AG04449 (cell line): Measurements from ENCODE around the gene PRRT3.

ENCODE experiments used
- CTCF ChIA-PET: fragments of 350-600 bp; formaldehyde crosslinking; extraction: SDS; loops from one replicate; lab custom pipeline; 2021; ENCODE audit warnings: antibody characterized with exemption; lab: Yijun Ruan, JAX
- POLR2A ChIA-PET: fragments of 400-600, 350-600 bp; formaldehyde crosslinking; extraction: SDS; loops from one replicate; lab custom pipeline; 2020; ENCODE audit warnings: antibody characterized with exemption, inconsistent platforms; lab: Yijun Ruan, JAX
- DNase-seq: peaks from one replicate; pipeline ENCODE4 v3.0.0-alpha.2; 2010; ENCODE audit warnings: low read depth, low spot score
- H3K4me3 ChIP-seq: 2 replicates; pipeline ENCODE4 v1.5.1; 2011; ENCODE audit warnings: low read depth, mild to moderate bottlenecking, control low read depth, low read length
- CTCF ChIP-seq: IDR thresholded peaks from one replicate; pipeline ENCODE4 v1.5.1; 2011; ENCODE audit warnings: mild to moderate bottlenecking, moderate library complexity, low read length, control low read depth, inconsistent platforms; ENCODE audit not compliant: insufficient read depth; ENCODE audit errors: missing control alignments

Gene PRRT3

GRCh38 chr3:9951962-9952805, at the start of gene PRRT3:
Gene PRRT3, minus strand, starts transcription at chr3:9952408. Its CDS starts 2,293 bp downstream, at chr3:9950115.
- peak within 1 kb of the TSS; percentile 68 for H3K4me3 ChIP-seq
- no peak for DNase-seq
- ChIA-PET CTCF (interaction anchor here (0.6 to 2.3 kb wide), 4 partner anchors 10 to 334 kb away, joined by 3 to 6 read pairs (median 3); no protein-coding TSS in a partner anchor), POLR2A (no interaction called here)
- no peak for TF ChIP-seq CTCF

GRCh38 chr3:10000686-10001085, 48.5 kb upstream of the PRRT3 start:
- no peak for DNase-seq
- POLR2A ChIA-PET, result no interaction called here
- H3K4me3 ChIP-seq, result no peak overlapping the region
- CTCF ChIA-PET, result no interaction called here
- no peak for TF ChIP-seq CTCF

- no peak for TF ChIP-seq CTCF
- no peak for DNase-seq
- CTCF ChIA-PET, result interaction anchor here (1.2 to 1.9 kb wide), 3 partner anchors 10 to 62 kb away, joined by 4 to 8 read pairs (median 5); no protein-coding TSS in a partner anchor
- H3K4me3 ChIP-seq, result no peak overlapping the region
- POLR2A ChIA-PET, result no interaction called here
These were observed 42.1 kb upstream of the PRRT3 start for GRCh38 chr3:9994086-9994844.

GRCh38 chr3:9986230-9986725, 34.1 kb upstream of the PRRT3 start:
- no peak for DNase-seq
- no peak for TF ChIP-seq CTCF
- H3K4me3 ChIP-seq, result peak overlapping the region; percentile 99
- ChIA-PET POLR2A (interaction anchor here (1.2 kb wide), 2 partner anchors 9 to 40 kb away, joined by 4 to 5 read pairs; partner anchors contain the start of gene FANCD2), CTCF (interaction anchor here (0.7 to 1.7 kb wide), 3 partner anchors 9 to 40 kb away, joined by 3 to 4 read pairs (median 4); no protein-coding TSS in a partner anchor)

- H3K4me3 ChIP-seq, result no peak overlapping the region
- ChIA-PET POLR2A (no interaction called here), CTCF (interaction anchor here (1.4 kb wide), 1 partner anchor 213 kb away, joined by 4 read pairs; no protein-coding TSS in a partner anchor)
- TF ChIP-seq CTCF, result no peak
- DNase-seq, result no peak
These were observed 28.0 kb upstream of the PRRT3 start for GRCh38 chr3:9980251-9980650.
